Mesodermal cell (in vitro differentiated cells): ENCODE data around the gene OR10G3. TPM values are rescaled to one million over a fixed set of nuclear protein-coding genes. Genes with fewer than 3 reads are reported as not detected.
A peak's percentile ranks its signal among the peaks of the same experiment; 100 is the strongest.
"Not testable (repeated sequence)": the region's sequence is repeated elsewhere in the genome, so short reads cannot be mapped to it uniquely, and the experiment has no call there.

Source experiments
- H3K27ac ChIP-seq: 2 replicates; pipeline ENCODE4 v1.7.0; 2013; ENCODE audit warnings: mild to moderate bottlenecking, low read depth, low read length, moderate library complexity; ENCODE audit not compliant: severe bottlenecking
- H3K36me3 ChIP-seq: 2 replicates; pipeline ENCODE4 v1.7.1; 2013; ENCODE audit warnings: mild to moderate bottlenecking, low read length, moderate library complexity; ENCODE audit not compliant: control insufficient read depth, insufficient read depth
- H3K4me1 ChIP-seq: one replicate; pipeline ENCODE4 v1.7.1; 2013; ENCODE audit warnings: mild to moderate bottlenecking, low read length; ENCODE audit not compliant: insufficient read depth, control insufficient read depth, poor library complexity, severe bottlenecking
- H3K4me3 ChIP-seq: 2 replicates; pipeline ENCODE4 v1.7.0; 2013; ENCODE audit warnings: low read length, control low read depth, mild to moderate bottlenecking; ENCODE audit not compliant: insufficient read depth, poor library complexity, severe bottlenecking; ENCODE audit errors: extremely low read depth
- H3K9me3 ChIP-seq: 2 replicates; pipeline ENCODE4 v1.7.1; 2013; ENCODE audit warnings: mild to moderate bottlenecking, low read length, moderate library complexity; ENCODE audit not compliant: control insufficient read depth
- WGBS, 2 experiments: methylation state at CpG; one replicate each; pipeline ENCODE4 v1.1.5; 2013; ENCODE audit warnings: missing lambda C conversion rate in 2 of 2; ENCODE audit not compliant: insufficient coverage in 2 of 2; 5-methylcytosine and 5-hydroxymethylcytosine counted together
- polyA plus RNA-seq, 2 experiments: library from polyadenylated mRNA; stranded (reverse); fragments of 50-300 nt; gene quantifications; one replicate each; pipeline ENCODE4 v1.2.3, GENCODE V29; 2013

Gene OR10G3
- not detected for polyA plus RNA-seq (2013, experiment 1 of 2)
- polyA plus RNA-seq (2013, experiment 2 of 2) = not detected

DNA sequence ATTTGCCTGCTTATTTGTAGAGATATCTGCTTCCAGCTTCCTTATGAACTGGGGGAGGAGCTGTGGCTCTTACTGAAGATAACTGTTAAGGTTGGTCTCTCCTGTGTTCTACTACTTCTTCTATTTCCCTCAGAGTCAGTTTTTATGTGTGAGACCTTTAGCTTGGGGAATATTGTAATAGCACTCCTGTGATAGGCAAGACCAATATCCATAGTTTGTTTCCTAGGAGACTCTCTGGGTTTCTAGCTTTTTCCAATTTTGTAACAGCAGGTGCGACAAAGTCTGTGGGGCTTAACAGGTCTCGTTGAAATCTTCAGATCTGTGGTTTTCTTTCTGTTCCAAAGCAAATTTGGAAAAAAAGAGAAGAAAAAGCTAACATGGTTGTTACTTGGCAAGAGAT, at the start of gene OR10G3:
OR10G3 (minus strand) TSS at position 101 of the 400 bp plus-strand sequence. CDS start 9,332 bp downstream, outside the sequence.
- H3K4me1 ChIP-seq = no peaks in the 10 kb centered on the region
- H3K9me3 ChIP-seq = no peaks in the 10 kb centered on the region
- H3K36me3 ChIP-seq = no peaks in the 10 kb centered on the region
- WGBS, 2 experiments = 83% methylated on average over 2 of the region's 2 CpGs; no CpG with 5 or more reads in 1 of the 2 experiments
- no peak within 1 kb of the TSS for H3K27ac ChIP-seq
- no peak within 1 kb of the TSS for H3K4me3 ChIP-seq

GRCh38 chr14:21626491-21627230, 46.8 kb upstream of the OR10G3 start:
- no peaks in the 10 kb centered on the region for H3K4me1 ChIP-seq
- H3K9me3 ChIP-seq = no peaks in the 10 kb centered on the region
- no peak overlapping the region for H3K4me3 ChIP-seq
- H3K36me3 ChIP-seq = no peaks in the 10 kb centered on the region
- no peak overlapping the region for H3K27ac ChIP-seq
- WGBS, 2 experiments = 80 to 100% methylated on average over 1 of the region's 3 CpGs

DNA sequence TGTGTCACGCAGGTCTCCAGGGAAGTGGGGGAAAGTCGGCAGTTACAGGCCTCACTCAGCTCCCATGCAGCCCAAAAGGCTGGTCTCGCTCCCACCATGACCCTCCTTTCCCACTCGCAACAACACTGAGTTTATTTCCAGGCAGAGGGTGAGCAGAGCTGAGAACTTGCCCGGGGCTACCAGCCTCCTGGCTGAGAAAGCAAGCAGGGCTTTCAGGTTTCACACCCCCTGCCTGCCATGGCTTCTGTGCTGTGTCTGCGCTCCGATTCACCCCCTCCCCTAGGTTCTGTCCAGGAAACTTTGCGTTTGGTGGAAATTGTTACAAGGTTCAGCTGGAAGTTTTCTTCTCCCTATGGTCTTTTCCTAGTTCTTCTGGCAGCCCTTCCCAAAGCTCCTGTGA, 37.7 kb upstream of the OR10G3 start:
- Histone ChIP-seq H3K4me3 (no peak overlapping the region), H3K27ac (no peak overlapping the region), H3K9me3 (no peaks in the 10 kb centered on the region), H3K4me1 (no peaks in the 10 kb centered on the region), H3K36me3 (no peaks in the 10 kb centered on the region)
- WGBS, 2 experiments = 76 to 94% methylated on average over 5 of the region's 8 CpGs

- no peaks in the 10 kb centered on the region for H3K36me3 ChIP-seq
- H3K4me3 ChIP-seq = no peak overlapping the region
- H3K4me1 ChIP-seq = no peaks in the 10 kb centered on the region
- WGBS, 2 experiments = 83 to 100% methylated on average over 1 of the region's 1 CpG
- H3K27ac ChIP-seq = no peak overlapping the region
- H3K9me3 ChIP-seq = no peaks in the 10 kb centered on the region
Measured at GRCh38 chr14:21614240-21614639, 34.4 kb upstream of the OR10G3 start.

GRCh38 chr14:21612324-21612723, 32.4 kb upstream of the OR10G3 start:
- Histone ChIP-seq H3K4me1 (no peaks in the 10 kb centered on the region), H3K27ac (no peak overlapping the region), H3K9me3 (no peaks in the 10 kb centered on the region), H3K36me3 (no peaks in the 10 kb centered on the region), H3K4me3 (no peak overlapping the region)
- WGBS, 2 experiments = 79 to 83% methylated on average over 6 of the region's 6 CpGs

DNA sequence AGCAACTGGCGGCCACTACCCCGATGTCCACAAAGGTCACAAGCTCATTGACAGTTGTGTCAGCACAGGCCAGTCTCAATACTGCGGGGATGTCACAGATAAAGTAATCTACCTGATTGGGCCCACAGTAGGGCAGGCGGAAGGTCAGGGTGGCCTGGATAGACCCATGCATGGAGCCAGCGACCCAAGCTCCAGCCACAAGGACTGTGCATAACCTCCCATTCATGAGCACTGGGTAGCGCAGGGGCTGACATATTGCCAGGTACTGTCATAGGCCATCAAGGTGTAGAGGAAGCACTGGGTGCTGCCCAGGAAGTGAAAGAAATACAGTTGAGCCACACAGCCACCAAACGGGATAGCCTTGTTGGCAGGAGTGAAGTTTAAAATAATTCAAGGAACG, 22.3 kb upstream of the OR10G3 start:
- not testable (repeated sequence) for H3K27ac ChIP-seq, H3K4me1 ChIP-seq, H3K36me3 ChIP-seq, H3K9me3 ChIP-seq, H3K4me3 ChIP-seq
- 96 to 98% methylated on average over 5 of the region's 8 CpGs for WGBS, 2 experiments

GRCh38 chr14:21589317-21589716, 9.4 kb upstream of the OR10G3 start:
- Histone ChIP-seq H3K27ac (no peak overlapping the region), H3K4me1 (no peaks in the 10 kb centered on the region), H3K4me3 (no peak overlapping the region), H3K9me3 (peaks cover 10% of the 10 kb centered on the region), H3K36me3 (no peaks in the 10 kb centered on the region)
- 86 to 87% methylated on average over 4 of the region's 4 CpGs for WGBS, 2 experiments

GRCh38 chr14:21575661-21576060, 4.2 kb downstream of the OR10G3 start:
- Histone ChIP-seq H3K4me1 (no peaks in the 10 kb centered on the region), H3K9me3 (no peaks in the 10 kb centered on the region), H3K4me3 (no peak overlapping the region), H3K27ac (no peak overlapping the region), H3K36me3 (no peaks in the 10 kb centered on the region)
- 89 to 92% methylated on average over 6 of the region's 6 CpGs for WGBS, 2 experiments

DNA sequence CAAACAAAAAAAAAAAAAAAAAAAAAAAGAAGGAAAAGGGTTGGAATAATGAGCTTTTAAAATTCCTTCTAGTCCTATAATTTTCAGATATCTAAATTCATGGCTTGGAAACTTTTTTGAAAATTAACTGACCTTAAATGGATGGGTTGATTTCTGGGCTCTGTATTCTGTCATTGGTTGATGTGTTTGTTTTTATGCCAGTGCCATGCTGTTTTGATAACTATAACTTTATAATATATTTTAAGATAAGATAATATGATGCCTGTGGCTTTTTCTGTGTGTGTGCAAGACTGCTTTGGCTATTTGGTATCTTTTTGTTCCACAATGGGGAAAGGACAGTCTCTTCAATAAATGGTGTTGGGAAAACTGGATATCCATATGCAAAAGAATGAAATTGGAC, 7.3 kb downstream of the OR10G3 start:
- Histone ChIP-seq H3K9me3 (no peaks in the 10 kb centered on the region), H3K36me3 (no peaks in the 10 kb centered on the region), H3K4me3 (no peak overlapping the region), H3K27ac (no peak overlapping the region), H3K4me1 (no peaks in the 10 kb centered on the region)

GRCh38 chr14:21558703-21559170, 21.1 kb downstream of the OR10G3 start:
- Histone ChIP-seq H3K27ac (no peak overlapping the region), H3K9me3 (no peaks in the 10 kb centered on the region), H3K4me3 (no peak overlapping the region), H3K4me1 (no peaks in the 10 kb centered on the region), H3K36me3 (no peaks in the 10 kb centered on the region)
- 92 to 96% methylated on average over 8 of the region's 8 CpGs for WGBS, 2 experiments

GRCh38 chr14:21557084-21557901, 22.6 kb downstream of the OR10G3 start:
- H3K4me3 ChIP-seq = peak overlapping the region; percentile 25
- H3K27ac ChIP-seq = peak overlapping the region; percentile 92
- H3K4me1 ChIP-seq = no peaks in the 10 kb centered on the region
- no peaks in the 10 kb centered on the region for H3K36me3 ChIP-seq
- no peaks in the 10 kb centered on the region for H3K9me3 ChIP-seq
- 0 to 2% methylated on average over 1 to 3 of the region's 11 CpGs for WGBS, 2 experiments
